Measurements from ENCODE around the gene LOXL3.

LOXL3 gene

GRCh38 chr2:74546004-74546403 is 7.7 kb downstream of the LOXL3 start:
- no peak overlapping the region for H2AFZ ChIP-seq (ENCODE audit: low read length)
- no peaks in the 10 kb centered on the region for H3K9me2 ChIP-seq (replicated peaks; ENCODE audit: insufficient read depth, low read length)
- H3F3A ChIP-seq (ENCODE audit: insufficient read depth, low read length): no peaks in the 10 kb centered on the region
- no peak for TF ChIP-seq CTCF (IDR thresholded peaks at IDR 0.05; ENCODE audit: low read length)
- TF ChIP-seq EZH2 (optimal IDR thresholded peaks at IDR 0.05; ENCODE audit: low read depth, low read length): no peak
- no peak for TF ChIP-seq EZH2phosphoT487 (IDR thresholded peaks at IDR 0.05; ENCODE audit: low read length)
- H3K4me1 ChIP-seq (ENCODE audit: low read length): no peaks in the 10 kb centered on the region
- no peak overlapping the region for H3K4me2 ChIP-seq (ENCODE audit: low read depth, low read length)
- no peak for DNase-seq
- no peak overlapping the region for H3K27ac ChIP-seq (ENCODE audit: low read length)
- H3K4me3 ChIP-seq (ENCODE audit: low read length): no peak overlapping the region
- no peaks in the 10 kb centered on the region for H3K79me2 ChIP-seq (ENCODE audit: low read length)
- H3K27me3 ChIP-seq (replicated peaks; ENCODE audit: insufficient read depth, low read length): peaks cover 52% of the 10 kb centered on the region
- no peak overlapping the region for H3K9ac ChIP-seq (ENCODE audit: low read length)
- no peaks in the 10 kb centered on the region for H3K36me3 ChIP-seq (replicated peaks; ENCODE audit: insufficient read depth, low read length)
- H4K20me1 ChIP-seq (ENCODE audit: insufficient read depth, low read length): no peaks in the 10 kb centered on the region
- H3K9me3 ChIP-seq (replicated peaks; ENCODE audit: insufficient read depth, low read length): no peaks in the 10 kb centered on the region

GRCh38 chr2:74544634-74545033 is 9.1 kb downstream of the LOXL3 start:
- no peaks in the 10 kb centered on the region for H3K79me2 ChIP-seq (ENCODE audit: low read length)
- H3K27me3 ChIP-seq (replicated peaks; ENCODE audit: insufficient read depth, low read length): peaks cover 39% of the 10 kb centered on the region
- no peaks in the 10 kb centered on the region for H3K4me1 ChIP-seq (ENCODE audit: low read length)
- no peaks in the 10 kb centered on the region for H3F3A ChIP-seq (ENCODE audit: insufficient read depth, low read length)
- DNase-seq: no peak
- no peaks in the 10 kb centered on the region for H3K36me3 ChIP-seq (replicated peaks; ENCODE audit: insufficient read depth, low read length)
- H3K9ac ChIP-seq (ENCODE audit: low read length): no peak overlapping the region
- no peak overlapping the region for H2AFZ ChIP-seq (ENCODE audit: low read length)
- no peaks in the 10 kb centered on the region for H3K9me3 ChIP-seq (replicated peaks; ENCODE audit: insufficient read depth, low read length)
- H3K27ac ChIP-seq (ENCODE audit: low read length): no peak overlapping the region
- H3K4me2 ChIP-seq (ENCODE audit: low read depth, low read length): no peak overlapping the region
- no peaks in the 10 kb centered on the region for H4K20me1 ChIP-seq (ENCODE audit: insufficient read depth, low read length)
- H3K9me2 ChIP-seq (replicated peaks; ENCODE audit: insufficient read depth, low read length): no peaks in the 10 kb centered on the region
- H3K4me3 ChIP-seq (ENCODE audit: low read length): no peak overlapping the region
- no peak for TF ChIP-seq EZH2phosphoT487 (IDR thresholded peaks at IDR 0.05; ENCODE audit: low read length)
- TF ChIP-seq CTCF (IDR thresholded peaks at IDR 0.05; ENCODE audit: low read length): peak; percentile 38

- Histone ChIP-seq H3K9me3 (replicated peaks; ENCODE audit: insufficient read depth, low read length) (no peaks in the 10 kb centered on the region), H3K79me2 (ENCODE audit: low read length) (no peaks in the 10 kb centered on the region), H3K4me1 (ENCODE audit: low read length) (no peaks in the 10 kb centered on the region), H2AFZ (ENCODE audit: low read length) (no peak overlapping the region), H3K27ac (ENCODE audit: low read length) (no peak overlapping the region), H3K4me2 (ENCODE audit: low read depth, low read length) (no peak overlapping the region), H3K27me3 (replicated peaks; ENCODE audit: insufficient read depth, low read length) (peaks cover 25% of the 10 kb centered on the region), H3K36me3 (replicated peaks; ENCODE audit: insufficient read depth, low read length) (no peaks in the 10 kb centered on the region), H3K9me2 (replicated peaks; ENCODE audit: insufficient read depth, low read length) (no peaks in the 10 kb centered on the region), H3K4me3 (ENCODE audit: low read length) (no peak overlapping the region), H3K9ac (ENCODE audit: low read length) (no peak overlapping the region), H3F3A (ENCODE audit: insufficient read depth, low read length) (no peaks in the 10 kb centered on the region), H4K20me1 (ENCODE audit: insufficient read depth, low read length) (no peaks in the 10 kb centered on the region)
- TF ChIP-seq EZH2 (optimal IDR thresholded peaks at IDR 0.05; ENCODE audit: low read depth, low read length) (no peak), EZH2phosphoT487 (IDR thresholded peaks at IDR 0.05; ENCODE audit: low read length) (no peak), CTCF (IDR thresholded peaks at IDR 0.05; ENCODE audit: low read length) (no peak)
- DNase-seq: no peak
Measured at GRCh38 chr2:74542978-74543377, 10.8 kb downstream of the LOXL3 start.
